Measurements from ENCODE around the gene LHPP.
A peak's percentile ranks its signal among the peaks of the same experiment; 100 is the strongest.

The LHPP gene

GRCh38 chr10:124461642-124462347 lies at the start of gene LHPP:
Gene LHPP, plus strand, starts transcription at chr10:124461823. Its CDS starts 40 bp downstream, at chr10:124461863.
- TF ChIP-seq CTCF (conservative IDR thresholded peaks at IDR 0.05; ENCODE audit: low read length): no peak
- peak; percentile 75 for DNase-seq (ENCODE audit: low read depth)
- H3K4me3 ChIP-seq (ENCODE audit: low read length): peak within 1 kb of the TSS; percentile 86

GRCh38 chr10:124414076-124414475 lies 47.5 kb upstream of the LHPP start:
- peak; percentile 85 for DNase-seq (ENCODE audit: low read depth)
- TF ChIP-seq CTCF (conservative IDR thresholded peaks at IDR 0.05; ENCODE audit: low read length): no peak
- H3K4me3 ChIP-seq (ENCODE audit: low read length): no peak overlapping the region

- no peak for DNase-seq (ENCODE audit: low read depth)
- no peak overlapping the region for H3K4me3 ChIP-seq (ENCODE audit: low read length)
- TF ChIP-seq CTCF (conservative IDR thresholded peaks at IDR 0.05; ENCODE audit: low read length): no peak
These were observed 46.4 kb upstream of the LHPP start for GRCh38 chr10:124415210-124415609.

GRCh38 chr10:124416733-124417132 lies 44.9 kb upstream of the LHPP start:
- peak; percentile 66 for DNase-seq (ENCODE audit: low read depth)
- peak overlapping the region; percentile 2; the same call in 1 of the 2 replicates for H3K4me3 ChIP-seq (ENCODE audit: low read length)
- no peak for TF ChIP-seq CTCF (conservative IDR thresholded peaks at IDR 0.05; ENCODE audit: low read length)

- peak; percentile 65 for DNase-seq (ENCODE audit: low read depth)
- TF ChIP-seq CTCF (conservative IDR thresholded peaks at IDR 0.05; ENCODE audit: low read length): no peak
- peak overlapping the region; percentile 76 for H3K4me3 ChIP-seq (ENCODE audit: low read length)
These were observed 43.5 kb upstream of the LHPP start for GRCh38 chr10:124417895-124418725.

- TF ChIP-seq CTCF (conservative IDR thresholded peaks at IDR 0.05; ENCODE audit: low read length): 0 out of 2 replicates have a peak, but pooled peaks have one; percentile 2
- DNase-seq (ENCODE audit: low read depth): peak; percentile 92
- H3K4me3 ChIP-seq (ENCODE audit: low read length): peak within 1 kb of the TSS; percentile 76
These were observed 42.7 kb upstream of the LHPP start, which contains the start of gene OAT for GRCh38 chr10:124418726-124419501. Gene OAT, minus strand, starts transcription at chr10:124418923. Its CDS starts 6,752 bp downstream, at chr10:124412171.

All from AG10803 (cell line).